Middle frontal gyrus (tissue), 1 donor: ENCODE results near the gene COL16A1.

Source experiments
- DNase-seq: peaks from one replicate; pipeline ENCODE4 v3.0.0-alpha.2; 2015; ENCODE audit warnings: low spot score; ENCODE audit errors: extremely low spot score

Gene COL16A1

DNA sequence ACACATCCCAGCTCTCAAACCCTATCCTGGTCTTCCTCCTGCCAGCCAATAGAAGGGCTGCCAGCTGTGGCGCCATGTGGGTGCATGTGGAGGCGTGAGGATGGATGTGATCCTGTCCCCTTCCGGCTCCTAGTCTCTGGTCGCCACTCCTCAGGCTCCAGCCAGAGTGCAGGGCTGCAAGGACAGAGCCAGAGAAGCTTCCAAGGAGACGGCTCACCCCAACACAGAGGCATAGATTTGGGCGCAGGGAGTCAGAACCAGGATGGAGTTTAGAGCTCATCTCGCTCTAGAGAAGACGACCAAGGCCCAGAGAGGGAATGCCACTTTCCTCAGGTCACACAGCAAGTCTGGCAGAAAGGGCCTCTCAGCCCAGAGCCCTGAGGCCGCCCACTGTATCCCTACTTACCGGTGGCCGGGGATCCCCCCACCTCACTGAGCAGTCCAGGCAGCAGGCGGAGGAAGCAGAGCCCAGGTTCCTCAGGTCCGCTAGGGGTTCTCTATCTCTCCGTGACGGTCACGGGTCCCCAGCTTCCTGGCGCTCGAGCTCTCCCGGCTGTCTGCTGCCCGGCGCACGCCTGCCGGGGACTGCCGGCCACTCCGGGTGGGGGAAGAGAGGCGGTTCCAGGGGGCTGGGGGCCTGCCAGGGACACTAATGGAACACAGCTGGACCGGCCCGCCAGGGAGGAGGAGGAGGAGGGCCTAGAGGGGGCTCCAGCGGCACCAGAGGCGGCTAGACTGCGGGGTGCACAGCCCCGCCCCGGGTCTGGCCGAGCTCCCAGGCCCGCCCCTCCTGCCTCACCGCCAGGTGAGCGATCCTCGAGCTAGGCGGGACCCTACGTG, at the start of gene COL16A1:
Gene COL16A1 (minus strand): TSS at position 587 of the 840 bp plus-strand sequence. CDS start 1,824 bp downstream, outside the sequence.
- DNase-seq: no peak

DNA sequence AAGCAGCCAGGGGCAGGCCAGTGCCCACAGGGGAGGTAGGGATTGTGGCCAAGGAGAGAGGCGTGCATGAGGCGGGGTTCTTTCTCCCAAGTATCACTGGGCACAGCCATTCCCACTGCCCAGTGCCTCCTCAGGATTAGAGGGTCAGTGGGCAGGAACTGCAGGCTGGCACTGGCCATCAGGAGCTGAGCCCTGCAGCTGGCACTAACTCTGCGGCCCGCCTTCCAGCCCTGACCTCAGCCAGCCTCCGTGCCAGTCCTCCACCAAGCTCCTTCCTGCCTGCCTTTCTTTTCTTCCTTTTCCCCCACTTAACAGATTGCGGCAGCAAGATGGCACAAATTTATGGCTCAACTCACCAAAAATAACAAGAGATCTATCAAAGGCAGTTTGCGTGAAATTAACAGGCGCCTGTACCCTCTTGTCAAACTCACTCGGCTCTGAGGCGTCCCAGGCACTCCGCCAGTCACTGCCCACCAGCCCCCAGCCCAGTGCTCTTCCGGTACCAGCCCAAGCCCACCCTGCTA, 49.2 kb upstream of the COL16A1 start:
- DNase-seq: no peak

DNA sequence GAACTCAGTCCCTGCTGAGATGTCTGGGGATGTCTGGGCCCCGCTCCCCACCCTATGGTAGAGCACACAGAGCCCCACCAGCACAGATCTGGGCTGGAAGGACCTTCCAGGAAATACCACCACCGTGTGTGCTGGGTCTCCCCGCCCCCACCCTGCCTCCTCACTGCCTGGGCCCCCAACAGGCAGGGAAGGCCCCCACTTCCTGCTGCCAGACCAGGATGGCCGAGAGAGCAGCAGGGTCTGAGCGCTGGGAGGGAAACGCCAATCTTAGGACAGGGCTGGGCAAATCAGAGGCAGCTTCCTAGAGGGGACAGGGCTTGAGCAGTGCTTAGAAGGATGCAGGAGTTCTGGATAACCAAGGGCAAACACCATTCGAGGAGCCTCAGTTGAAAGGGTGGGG, 48.4 kb upstream of the COL16A1 start:
- no peak for DNase-seq

DNA sequence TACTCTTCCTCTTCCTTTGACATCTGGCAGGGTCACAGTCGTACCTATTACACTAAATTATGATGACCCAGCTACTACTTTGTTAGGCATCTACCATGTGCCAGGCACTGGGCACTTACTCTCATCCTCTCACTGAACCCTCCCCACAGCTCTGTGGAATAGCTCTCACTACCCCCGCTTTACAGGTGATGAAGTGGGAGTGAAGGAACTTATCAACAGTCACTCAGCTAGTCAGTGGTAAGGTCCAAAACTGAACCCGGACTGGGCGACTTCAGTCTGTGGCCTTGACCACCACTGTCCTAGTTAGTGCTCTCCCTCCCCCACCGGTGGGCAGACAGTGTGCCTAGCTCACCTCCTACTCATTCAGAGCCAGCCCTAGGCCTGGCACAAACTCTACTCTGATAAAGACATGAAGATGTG, 48.0 kb upstream of the COL16A1 start:
- DNase-seq: no peak

DNA sequence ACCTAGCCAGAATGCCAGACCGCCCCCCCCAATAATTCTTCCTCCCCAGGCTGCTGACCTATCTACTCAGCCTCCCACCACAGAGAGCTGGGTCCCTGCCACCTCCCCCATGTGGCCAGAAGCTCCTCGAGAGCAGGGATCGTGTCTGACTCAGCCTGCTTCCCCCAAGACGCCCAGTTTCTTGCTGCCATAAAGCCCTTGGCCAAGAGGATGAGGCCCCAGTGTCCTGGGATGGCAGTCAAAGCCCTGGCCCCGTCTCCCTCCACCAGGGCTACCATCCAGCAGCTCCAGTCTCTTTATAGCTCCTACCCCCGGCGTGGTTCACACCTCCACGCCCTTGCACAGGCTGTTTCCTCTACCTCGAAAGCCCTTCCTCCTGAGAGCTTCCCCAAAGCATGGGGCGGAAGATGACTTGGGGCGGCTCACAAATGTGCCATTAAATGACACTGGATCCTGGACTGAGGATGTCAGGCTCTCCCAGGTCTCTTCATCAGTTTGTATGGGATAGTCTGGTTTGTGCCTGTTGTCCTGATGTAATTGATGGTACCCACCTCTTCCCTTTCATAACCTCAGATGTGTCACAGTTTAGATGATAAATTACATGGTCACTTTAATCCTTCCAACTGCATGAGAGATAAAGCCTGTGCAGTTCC, 47.2 kb upstream of the COL16A1 start:
- DNase-seq: no peak

DNA sequence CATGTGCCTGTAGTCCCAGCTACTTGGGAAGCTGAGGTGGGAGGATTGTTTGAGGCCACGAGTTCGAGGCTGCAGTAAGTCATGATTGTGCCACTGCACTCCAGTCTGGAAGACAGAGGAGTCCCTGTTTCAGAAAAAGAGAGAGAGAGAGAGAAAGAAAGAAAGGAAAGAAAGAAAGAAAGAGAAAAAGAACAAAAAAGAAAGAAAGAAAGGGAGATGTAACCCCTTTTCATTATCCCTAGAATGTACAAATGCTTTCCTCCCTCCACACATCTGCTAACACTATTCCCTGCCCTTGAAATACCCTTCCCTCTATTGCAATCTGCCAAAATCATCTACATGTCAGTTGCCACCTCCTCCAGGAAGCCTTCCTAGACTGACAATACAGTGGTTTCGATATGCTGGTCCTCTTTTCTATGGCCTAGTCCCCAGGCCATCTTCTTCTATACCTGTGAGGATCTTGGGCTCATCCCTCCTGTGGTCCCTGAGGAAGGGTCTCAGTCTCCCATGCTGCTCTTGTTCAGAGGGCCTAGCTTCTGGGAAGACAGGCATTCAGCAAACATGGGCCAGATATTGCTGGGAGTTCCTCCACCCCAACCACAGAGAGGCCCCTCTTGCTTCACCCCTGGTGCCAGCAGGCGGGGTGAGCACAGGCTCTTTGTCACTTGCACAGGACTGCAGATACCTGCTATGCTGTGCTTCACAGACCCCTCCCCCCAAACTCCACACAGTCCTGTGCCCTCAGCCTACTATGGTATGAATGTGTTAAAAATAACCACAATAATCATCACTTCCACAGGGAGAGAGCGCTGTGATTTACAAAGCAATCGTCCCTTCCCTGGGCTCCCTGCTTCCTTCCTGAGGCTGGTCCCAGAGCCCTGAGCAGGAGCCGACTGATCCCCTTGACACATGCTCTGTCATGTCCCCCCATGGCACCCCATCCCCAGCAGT, 46.2 kb upstream of the COL16A1 start:
- no peak for DNase-seq

DNA sequence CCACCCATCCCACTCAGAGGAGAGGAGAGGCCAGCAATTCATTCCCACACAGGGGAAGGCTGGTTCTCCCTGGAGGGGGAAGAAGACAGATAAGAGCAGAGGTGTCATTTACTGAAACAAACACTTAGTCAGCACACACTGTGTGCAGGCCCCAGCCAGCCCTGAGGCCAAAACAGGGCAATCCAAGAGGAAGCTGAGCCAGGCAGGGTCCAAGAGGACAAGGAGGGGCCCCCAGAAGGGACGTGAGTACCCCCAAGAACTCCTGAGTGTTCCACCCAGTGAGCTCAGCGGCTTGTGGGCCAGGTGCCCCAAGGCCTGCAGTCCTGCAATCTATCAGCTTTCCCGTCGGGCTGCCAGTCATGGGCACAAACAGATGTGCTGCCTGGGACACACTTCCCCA, 44.5 kb upstream of the COL16A1 start:
- no peak for DNase-seq

DNA sequence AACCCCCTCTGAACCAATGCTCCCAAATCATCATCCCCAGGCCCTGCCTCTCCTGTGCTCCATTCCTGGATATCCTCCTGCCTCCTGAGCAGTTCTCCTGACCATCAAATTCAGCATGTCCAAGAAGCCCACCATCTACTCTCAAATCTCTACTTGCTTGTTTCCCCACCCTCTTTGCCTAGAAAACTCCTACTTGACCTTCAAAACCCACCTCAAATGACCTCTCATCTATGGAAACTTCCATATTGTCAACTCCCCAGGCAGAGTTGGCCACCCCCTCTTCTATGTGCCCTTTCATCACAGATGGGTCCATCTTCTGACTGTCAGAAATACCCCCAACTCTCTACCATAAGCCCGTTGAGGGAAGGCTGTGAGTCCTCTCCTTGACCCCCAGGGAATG, 43.5 kb upstream of the COL16A1 start:
- DNase-seq: no peak

DNA sequence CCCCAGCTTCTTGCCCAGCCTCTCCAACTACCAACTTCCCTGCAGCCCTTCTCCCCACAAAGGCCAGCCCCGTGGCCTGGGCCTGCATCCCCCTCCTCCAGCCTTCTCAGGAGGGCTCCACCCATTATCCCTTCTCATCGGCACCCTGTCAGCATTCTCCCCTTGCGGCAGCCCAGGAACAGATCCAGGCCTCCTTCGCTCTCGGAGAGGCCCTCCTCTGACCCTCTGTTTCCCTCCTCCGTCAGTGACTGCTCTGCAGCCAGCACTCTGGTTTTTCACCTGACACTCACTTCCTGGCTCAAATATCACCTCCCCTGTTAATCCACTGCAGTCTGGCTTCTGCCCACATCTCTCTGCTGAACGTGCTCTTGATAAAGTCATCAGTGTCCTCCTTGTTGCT, 42.9 kb upstream of the COL16A1 start:
- DNase-seq: no peak

DNA sequence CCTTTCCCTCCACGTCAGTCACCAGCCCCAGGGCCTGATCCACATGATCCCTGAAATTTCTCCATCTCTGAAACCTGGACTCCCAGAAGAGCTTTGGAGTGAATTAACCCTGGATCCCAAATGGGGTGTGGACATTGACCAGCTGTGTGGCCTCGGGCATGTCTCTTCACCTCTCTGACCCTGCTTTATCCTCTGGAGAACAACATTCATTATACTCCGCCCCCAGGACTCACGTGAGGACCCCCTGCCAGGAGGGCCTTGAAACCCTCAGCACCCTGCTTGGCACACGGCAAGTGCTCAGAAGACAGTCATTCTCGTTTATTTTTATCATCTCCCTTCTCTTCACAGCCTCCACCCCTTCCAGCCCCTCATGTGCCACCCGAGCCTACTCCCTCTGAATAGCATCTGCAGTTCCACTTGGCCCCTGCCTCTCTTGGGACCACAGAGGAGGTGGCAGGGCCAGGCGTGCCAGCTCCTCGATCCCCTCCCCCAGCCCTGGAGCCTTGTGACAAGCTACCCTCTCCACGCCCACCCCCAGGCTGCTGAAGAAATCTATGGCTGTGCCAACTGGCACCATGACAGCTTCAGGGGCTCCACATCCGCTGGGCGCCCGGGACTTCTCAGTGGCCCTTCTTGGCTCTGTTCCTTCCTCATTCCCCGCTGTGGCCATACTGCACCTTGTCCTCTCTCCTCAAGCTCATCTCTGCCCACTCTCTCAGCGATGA, 42.3 kb upstream of the COL16A1 start:
- no peak for DNase-seq

DNA sequence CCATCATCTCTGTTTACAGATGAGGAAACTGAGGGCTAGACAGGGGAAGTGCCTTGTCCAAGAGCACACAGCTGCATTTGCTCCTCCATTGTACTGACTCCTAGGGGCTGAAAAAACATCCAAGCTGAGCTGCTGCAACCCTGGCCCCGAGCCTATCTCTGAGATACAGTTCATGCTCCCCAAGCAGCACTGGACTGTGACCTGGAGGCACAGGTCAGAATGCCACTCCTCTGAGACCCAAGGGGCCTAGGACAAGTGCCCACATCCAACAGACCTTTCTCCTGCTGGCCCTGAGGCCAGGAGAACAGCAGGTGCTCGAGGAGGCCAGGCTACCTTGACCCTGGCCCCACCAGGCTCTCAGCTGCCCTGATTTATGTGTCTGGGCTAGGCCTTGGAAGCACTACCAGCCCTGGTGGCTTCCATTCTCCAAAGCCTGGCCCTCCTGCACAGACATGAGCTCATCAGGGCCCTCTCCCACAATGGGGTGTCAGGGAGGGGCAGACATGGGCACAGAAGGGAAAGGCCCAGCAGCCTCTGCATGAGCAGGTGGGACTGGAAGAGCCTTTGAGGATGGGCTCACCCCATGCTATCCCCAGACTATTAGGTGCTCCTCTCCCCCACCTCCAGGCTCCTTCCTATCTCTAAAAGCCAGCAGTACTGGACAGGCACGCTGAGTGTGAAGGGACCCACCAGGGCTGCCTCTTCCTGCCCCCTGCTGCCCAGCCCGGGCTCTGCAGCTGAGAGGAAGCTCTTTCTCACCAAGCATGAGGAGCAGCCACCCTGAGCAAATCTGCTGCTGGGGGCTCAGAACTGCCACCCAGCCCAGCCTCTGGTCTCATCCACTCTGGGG, 41.5 kb upstream of the COL16A1 start:
- no peak for DNase-seq

DNA sequence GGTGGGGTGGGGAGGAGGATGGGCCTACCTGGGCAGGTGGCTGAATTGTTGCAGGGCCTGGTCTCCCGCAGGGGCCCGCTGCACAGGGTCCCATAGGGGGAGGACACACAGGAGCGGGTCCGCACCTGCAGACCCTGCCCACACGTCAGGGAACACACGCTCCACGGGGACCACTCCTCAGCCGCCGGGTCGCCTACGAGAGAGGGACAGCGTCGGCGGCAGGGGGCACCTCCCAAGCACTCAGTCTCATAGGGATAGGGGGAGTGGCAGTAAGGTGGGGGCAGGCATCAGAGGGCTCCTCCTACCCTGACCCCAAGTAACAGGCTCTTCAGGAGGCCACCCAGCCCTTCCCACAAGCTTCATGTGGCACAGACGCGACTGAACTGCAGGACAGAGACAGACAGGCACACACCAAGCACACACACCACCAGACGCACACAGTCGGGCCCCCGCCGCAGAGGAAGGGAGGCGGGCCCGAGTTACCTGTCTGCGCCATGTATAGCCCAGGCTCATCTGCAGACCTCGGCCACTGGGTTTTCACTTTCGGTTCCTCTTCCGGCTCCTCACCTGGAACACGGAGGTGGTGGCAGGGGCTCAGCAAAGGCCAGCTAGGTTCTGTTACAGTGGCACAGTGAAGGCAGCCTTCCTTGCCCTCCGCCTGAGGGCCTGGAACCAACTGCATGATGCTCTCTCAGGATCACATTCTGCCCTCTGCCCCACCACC, 40.5 kb upstream of the COL16A1 start:
- DNase-seq: no peak

DNA sequence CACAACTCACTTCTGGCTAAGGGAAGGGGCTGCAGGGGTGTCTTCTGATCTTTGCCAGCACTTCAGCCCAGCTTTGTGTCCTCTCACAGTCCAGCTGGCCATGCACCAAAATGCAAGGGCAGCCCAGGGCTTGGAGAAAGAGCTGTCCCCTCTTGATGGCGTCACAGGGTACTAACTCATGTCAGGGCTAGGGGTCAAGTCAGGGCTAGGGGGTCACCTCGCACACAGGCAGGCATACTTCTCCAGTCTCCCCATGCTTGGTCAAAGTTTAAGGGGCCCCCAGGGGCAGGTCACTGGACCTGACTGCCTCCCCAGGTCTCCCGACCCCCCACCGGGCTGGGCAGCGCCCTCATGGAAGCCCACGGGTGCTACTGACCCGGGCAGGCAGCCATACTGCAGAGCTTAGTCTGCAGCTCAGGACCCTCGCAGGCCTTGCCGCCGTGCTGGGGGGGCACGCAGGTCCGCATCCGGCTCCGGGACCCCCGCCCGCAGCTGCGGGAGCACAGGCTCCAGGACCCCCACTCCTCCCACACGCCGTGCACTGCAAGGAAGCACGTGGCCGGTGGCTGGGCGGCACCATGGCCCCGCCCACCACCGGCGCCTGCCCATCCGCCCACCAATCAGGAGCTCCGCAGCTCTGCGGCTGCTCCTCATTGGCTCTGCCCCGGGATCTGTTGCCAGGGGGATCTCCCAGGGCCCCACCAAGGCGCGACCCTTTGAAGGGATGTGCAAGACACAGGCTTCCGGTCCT, 38.8 kb upstream of the COL16A1 start:
- DNase-seq: no peak

DNA sequence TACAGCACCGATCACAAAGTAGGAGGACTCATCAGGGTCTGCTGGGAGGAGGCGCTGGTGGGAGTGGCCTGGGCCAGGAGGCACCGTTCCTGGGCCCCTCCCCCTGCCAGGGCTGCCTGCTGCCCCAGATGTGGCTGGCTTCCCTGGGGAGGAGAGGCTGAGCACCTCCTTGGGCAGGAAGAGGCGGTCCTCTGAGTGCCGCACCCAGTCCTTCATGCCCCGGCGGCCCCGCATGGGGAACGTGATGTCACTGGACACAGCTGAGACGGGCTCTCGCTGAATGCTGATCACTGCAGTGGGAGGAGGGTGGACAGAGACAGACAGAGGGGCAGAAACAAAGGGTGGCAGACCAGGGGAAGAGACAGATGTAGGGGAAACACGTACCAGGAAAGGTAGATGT, 35.5 kb upstream of the COL16A1 start:
- DNase-seq: no peak

DNA sequence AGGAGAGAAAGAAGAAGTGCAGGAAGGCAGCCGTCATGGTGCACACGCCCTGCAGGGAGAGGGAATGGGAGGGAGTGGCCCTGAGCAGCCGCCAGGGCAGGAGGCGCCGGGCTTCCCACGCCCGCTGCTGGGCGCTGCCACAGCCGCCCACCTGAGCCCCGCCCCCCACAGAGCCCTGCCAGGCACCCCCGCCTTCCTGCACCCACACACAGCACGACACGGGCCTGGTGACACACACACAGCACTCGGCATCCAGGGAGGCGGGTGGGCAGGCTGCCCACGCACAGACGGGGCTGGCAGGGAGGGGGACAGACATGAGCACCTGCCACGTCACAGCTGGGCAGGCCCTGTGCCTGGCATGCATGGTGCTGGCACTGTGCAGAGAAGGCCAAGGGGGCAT, 32.9 kb upstream of the COL16A1 start:
- no peak for DNase-seq

DNA sequence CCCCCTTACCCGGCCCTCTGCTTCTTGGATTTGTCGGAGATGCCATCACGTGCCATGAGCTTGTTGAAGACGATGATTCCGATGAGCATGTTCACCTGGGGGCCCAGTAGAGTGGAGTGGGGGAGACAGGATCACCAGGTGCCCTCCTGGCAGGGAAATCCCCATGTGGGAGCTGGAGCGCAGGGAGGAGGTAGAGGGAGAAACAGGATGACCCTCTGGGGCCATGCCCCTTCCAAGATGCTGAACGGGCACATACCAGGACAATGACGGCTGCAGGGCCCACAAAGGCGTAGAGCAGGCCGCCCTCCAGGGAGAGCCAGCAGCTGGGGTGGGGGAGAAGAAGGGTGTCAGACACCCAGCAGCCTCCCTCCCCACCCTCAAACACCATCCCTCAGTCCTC, 31.8 kb upstream of the COL16A1 start:
- DNase-seq: no peak

DNA sequence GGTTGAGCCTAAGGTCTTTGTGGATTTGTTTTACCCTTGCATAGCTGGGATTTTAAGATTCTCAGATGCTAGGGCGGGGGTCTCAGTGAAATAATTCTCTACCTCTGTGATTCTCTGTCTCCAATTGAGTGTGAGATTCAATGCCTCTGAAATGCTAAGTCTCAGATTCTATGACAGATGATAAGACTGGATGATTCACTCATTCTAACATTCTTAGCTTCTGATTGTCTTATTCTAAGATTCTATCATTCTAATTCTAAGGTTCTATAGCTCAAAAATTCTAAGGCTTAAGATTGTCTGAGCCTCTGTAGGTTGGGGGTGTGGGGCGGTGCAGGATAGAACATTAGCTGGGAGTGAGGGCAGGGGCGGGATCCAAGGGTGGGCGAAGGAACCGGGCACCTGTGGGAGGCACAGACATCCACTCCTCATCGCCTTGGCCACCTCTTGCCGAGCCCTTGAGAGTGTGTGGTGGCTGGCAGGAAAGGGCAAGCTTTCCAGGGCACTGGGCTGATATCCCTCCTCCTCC, 30.8 kb upstream of the COL16A1 start:
- no peak for DNase-seq
